Measurements from ENCODE around the gene PPP1R15A. TPM values are rescaled to one million over a fixed set of nuclear protein-coding genes. Genes with fewer than 3 reads are reported as not detected.

The PPP1R15A gene
- total RNA-seq, 2 experiments from 2014 or later: 23.4 to 31.7 TPM

GRCh38 chr19:48826606-48827020, 45.6 kb upstream of the PPP1R15A start:
- Histone ChIP-seq H3K27ac (ENCODE audit: low read depth, low read length, poor library complexity, severe bottlenecking) (no peak overlapping the region), H3K36me3 (ENCODE audit: insufficient read depth, low read length) (no peaks in the 10 kb centered on the region), H3K4me2 (ENCODE audit: low read length) (no peak overlapping the region), H3K4me3 (ENCODE audit: low read depth, low read length, poor library complexity, severe bottlenecking) (no peak overlapping the region), H4K20me1 (ENCODE audit: insufficient read depth, low read length) (no peaks in the 10 kb centered on the region), H3K4me1 (ENCODE audit: insufficient read depth, low read length, poor library complexity, severe bottlenecking) (no peaks in the 10 kb centered on the region), H2AFZ (ENCODE audit: low read length) (no peak overlapping the region), H3K79me2 (ENCODE audit: insufficient read depth, low read depth, low read length) (no peaks in the 10 kb centered on the region), H3K9me3 (ENCODE audit: low read length) (no peaks in the 10 kb centered on the region), H3K9me2 (ENCODE audit: insufficient read depth, low read length) (no peaks in the 10 kb centered on the region)
- BruUV-seq (replicated peaks): no TSS peak
- no peak for DNase-seq (ENCODE audit: low spot score)
- intact Hi-C loops (cut with micrococcal nuclease; ENCODE audit: unreplicated experiment): no loop called here
- TF ChIP-seq CTCF (conservative IDR thresholded peaks at IDR 0.05; ENCODE audit: low read length) (peak; percentile 42; the same call in 1 of the 2 replicates), EZH2phosphoT487 (IDR thresholded peaks at IDR 0.05; ENCODE audit: borderline replicate concordance, low read depth, low read length) (no peak)
- ChIA-PET POLR2A (no interaction called here), CTCF (ENCODE audit: unreplicated experiment) (no interaction called here)

GRCh38 chr19:48830088-48830487, 42.1 kb upstream of the PPP1R15A start:
- ChIA-PET CTCF (ENCODE audit: unreplicated experiment) (no interaction called here), POLR2A (no interaction called here)
- intact Hi-C loops (cut with micrococcal nuclease; ENCODE audit: unreplicated experiment): no loop called here
- no peak overlapping the region for H3K4me3 ChIP-seq (ENCODE audit: low read depth, low read length, poor library complexity, severe bottlenecking)
- BruUV-seq (replicated peaks): no TSS peak
- H2AFZ ChIP-seq (ENCODE audit: low read length): no peak overlapping the region
- no peaks in the 10 kb centered on the region for H4K20me1 ChIP-seq (ENCODE audit: insufficient read depth, low read length)
- no peak overlapping the region for H3K4me2 ChIP-seq (ENCODE audit: low read length)
- H3K9me2 ChIP-seq (ENCODE audit: insufficient read depth, low read length): no peaks in the 10 kb centered on the region
- no peak overlapping the region for H3K27ac ChIP-seq (ENCODE audit: low read depth, low read length, poor library complexity, severe bottlenecking)
- H3K79me2 ChIP-seq (ENCODE audit: insufficient read depth, low read depth, low read length): no peaks in the 10 kb centered on the region
- no peaks in the 10 kb centered on the region for H3K36me3 ChIP-seq (ENCODE audit: insufficient read depth, low read length)
- H3K4me1 ChIP-seq (ENCODE audit: insufficient read depth, low read length, poor library complexity, severe bottlenecking): no peaks in the 10 kb centered on the region
- no peaks in the 10 kb centered on the region for H3K9me3 ChIP-seq (ENCODE audit: low read length)
- no peak for DNase-seq (ENCODE audit: low spot score)
- no peak for TF ChIP-seq EZH2phosphoT487 (IDR thresholded peaks at IDR 0.05; ENCODE audit: borderline replicate concordance, low read depth, low read length)
- no peak for TF ChIP-seq CTCF (conservative IDR thresholded peaks at IDR 0.05; ENCODE audit: low read length)

GRCh38 chr19:48830965-48831364, 41.3 kb upstream of the PPP1R15A start:
- Histone ChIP-seq H3K36me3 (ENCODE audit: insufficient read depth, low read length) (no peaks in the 10 kb centered on the region), H3K79me2 (ENCODE audit: insufficient read depth, low read depth, low read length) (no peaks in the 10 kb centered on the region), H3K9me3 (ENCODE audit: low read length) (no peaks in the 10 kb centered on the region), H3K27ac (ENCODE audit: low read depth, low read length, poor library complexity, severe bottlenecking) (no peak overlapping the region), H3K9me2 (ENCODE audit: insufficient read depth, low read length) (no peaks in the 10 kb centered on the region), H3K4me3 (ENCODE audit: low read depth, low read length, poor library complexity, severe bottlenecking) (no peak overlapping the region), H4K20me1 (ENCODE audit: insufficient read depth, low read length) (no peaks in the 10 kb centered on the region), H2AFZ (ENCODE audit: low read length) (no peak overlapping the region), H3K4me1 (ENCODE audit: insufficient read depth, low read length, poor library complexity, severe bottlenecking) (peaks cover 6% of the 10 kb centered on the region), H3K4me2 (ENCODE audit: low read length) (no peak overlapping the region)
- ChIA-PET POLR2A (interaction anchor here (0.6 kb wide), 1 partner anchor 35 kb away, joined by 3 read pairs; no protein-coding TSS in a partner anchor), CTCF (ENCODE audit: unreplicated experiment) (no interaction called here)
- no TSS peak for BruUV-seq (replicated peaks)
- intact Hi-C loops (cut with micrococcal nuclease; ENCODE audit: unreplicated experiment): no loop called here
- no peak for DNase-seq (ENCODE audit: low spot score)
- TF ChIP-seq EZH2phosphoT487 (IDR thresholded peaks at IDR 0.05; ENCODE audit: borderline replicate concordance, low read depth, low read length): no peak
- no peak for TF ChIP-seq CTCF (conservative IDR thresholded peaks at IDR 0.05; ENCODE audit: low read length)
